ENCODE data around the gene DGKH. TPM values are rescaled to one million over a fixed set of nuclear protein-coding genes. Genes with fewer than 3 reads are reported as not detected.
"Not testable (repeated sequence)": the region's sequence is repeated elsewhere in the genome, so short reads cannot be mapped to it uniquely, and the experiment has no call there.

Gene DGKH
- total and polyA plus RNA-seq, 2 donors, result 3.4 to 36.4 TPM

GRCh38 chr13:42190529-42190928 is 142.1 kb downstream of the DGKH start:
- Histone ChIP-seq H3K4me1 (ENCODE audit: insufficient read depth) (no peaks in the 10 kb centered on the region), H3K4me3 (ENCODE audit: low read depth, low read length) (no peak overlapping the region), H3K27ac (ENCODE audit: low read depth) (no peak overlapping the region), H3K36me3 (ENCODE audit: insufficient read depth) (peaks cover 5% of the 10 kb centered on the region)
- WGBS, result 91% methylated on average over 1 of the region's 1 CpG
- no peak for DNase-seq (ENCODE audit: extremely low spot score)

GRCh38 chr13:42211704-42212464 is 163.4 kb downstream of the DGKH start:
- Histone ChIP-seq H3K36me3 (ENCODE audit: insufficient read depth) (peaks cover 4% of the 10 kb centered on the region), H3K4me1 (ENCODE audit: insufficient read depth) (no peaks in the 10 kb centered on the region), H3K4me3 (ENCODE audit: low read depth, low read length) (no peak overlapping the region), H3K27ac (ENCODE audit: low read depth) (no peak overlapping the region)
- WGBS, result 83% methylated on average over 5 of the region's 5 CpGs
- DNase-seq (ENCODE audit: extremely low spot score), result no peak

- no peak for DNase-seq (ENCODE audit: extremely low spot score)
- H3K27ac ChIP-seq (ENCODE audit: low read depth), result no peak overlapping the region
- no peaks in the 10 kb centered on the region for H3K4me1 ChIP-seq (ENCODE audit: insufficient read depth)
- 92% methylated on average over 4 of the region's 4 CpGs for WGBS
- no peak overlapping the region for H3K4me3 ChIP-seq (ENCODE audit: low read depth, low read length)
- H3K36me3 ChIP-seq (ENCODE audit: insufficient read depth), result peaks cover 2% of the 10 kb centered on the region
Observed at GRCh38 chr13:42214446-42214845, 166.0 kb downstream of the DGKH start.

- no peak for DNase-seq (ENCODE audit: extremely low spot score)
Observed at GRCh38 chr13:42215578-42216421, 167.4 kb downstream of the DGKH start.

GRCh38 chr13:42216422-42216735 is 167.9 kb downstream of the DGKH start:
- DNase-seq (ENCODE audit: extremely low spot score), result no peak
- Histone ChIP-seq H3K27ac (ENCODE audit: low read depth) (no peak overlapping the region), H3K4me3 (ENCODE audit: low read depth, low read length) (no peak overlapping the region), H3K36me3 (ENCODE audit: insufficient read depth) (peaks cover 1% of the 10 kb centered on the region), H3K4me1 (ENCODE audit: insufficient read depth) (no peaks in the 10 kb centered on the region)
- WGBS, result 86% methylated on average over 1 of the region's 1 CpG

More at GRCh38 chr13:42215578-42216421, 167.4 kb downstream of the DGKH start:
- WGBS, result 66% methylated on average over 6 of the region's 6 CpGs
- Histone ChIP-seq H3K4me3 (ENCODE audit: low read depth, low read length) (no peak overlapping the region), H3K27ac (ENCODE audit: low read depth) (no peak overlapping the region), H3K36me3 (ENCODE audit: insufficient read depth) (peaks cover 1% of the 10 kb centered on the region), H3K4me1 (ENCODE audit: insufficient read depth) (no peaks in the 10 kb centered on the region)

GRCh38 chr13:42218576-42218975 is 170.1 kb downstream of the DGKH start:
- Histone ChIP-seq H3K36me3 (ENCODE audit: insufficient read depth) (peaks cover 1% of the 10 kb centered on the region), H3K4me3 (ENCODE audit: low read depth, low read length) (no peak overlapping the region), H3K4me1 (ENCODE audit: insufficient read depth) (no peaks in the 10 kb centered on the region), H3K27ac (ENCODE audit: low read depth) (no peak overlapping the region)
- WGBS, result 97% methylated on average over 3 of the region's 3 CpGs
- no peak for DNase-seq (ENCODE audit: extremely low spot score)

- WGBS, result 95% methylated on average over 3 of the region's 3 CpGs
Observed at GRCh38 chr13:42219051-42219450, 170.6 kb downstream of the DGKH start.

GRCh38 chr13:42219876-42220275 is 171.4 kb downstream of the DGKH start:
- Histone ChIP-seq H3K4me3 (ENCODE audit: low read depth, low read length) (no peak overlapping the region), H3K4me1 (ENCODE audit: insufficient read depth) (no peaks in the 10 kb centered on the region), H3K27ac (ENCODE audit: low read depth) (no peak overlapping the region), H3K36me3 (ENCODE audit: insufficient read depth) (peaks cover 1% of the 10 kb centered on the region)
- WGBS, result 97% methylated on average over 1 of the region's 1 CpG
- DNase-seq (ENCODE audit: extremely low spot score), result no peak

More at GRCh38 chr13:42219051-42219450, 170.6 kb downstream of the DGKH start:
- no peaks in the 10 kb centered on the region for H3K4me1 ChIP-seq (ENCODE audit: insufficient read depth)
- H3K36me3 ChIP-seq (ENCODE audit: insufficient read depth), result peaks cover 1% of the 10 kb centered on the region
- no peak for DNase-seq (ENCODE audit: extremely low spot score)
- no peak overlapping the region for H3K4me3 ChIP-seq (ENCODE audit: low read depth, low read length)
- no peak overlapping the region for H3K27ac ChIP-seq (ENCODE audit: low read depth)

GRCh38 chr13:42221121-42221765 is 172.8 kb downstream of the DGKH start:
- no peak for DNase-seq (ENCODE audit: extremely low spot score)
- no peak overlapping the region for H3K27ac ChIP-seq (ENCODE audit: low read depth)
- H3K36me3 ChIP-seq (ENCODE audit: insufficient read depth), result peaks cover 1% of the 10 kb centered on the region
- no peak overlapping the region for H3K4me3 ChIP-seq (ENCODE audit: low read depth, low read length)
- WGBS, result 90% methylated on average over 4 of the region's 4 CpGs
- H3K4me1 ChIP-seq (ENCODE audit: insufficient read depth), result no peaks in the 10 kb centered on the region

- DNase-seq (ENCODE audit: extremely low spot score), result no peak
- WGBS, result 98% methylated on average over 4 of the region's 4 CpGs
- Histone ChIP-seq H3K4me3 (ENCODE audit: low read depth, low read length) (no peak overlapping the region), H3K27ac (ENCODE audit: low read depth) (no peak overlapping the region), H3K36me3 (ENCODE audit: insufficient read depth) (peaks cover 1% of the 10 kb centered on the region), H3K4me1 (ENCODE audit: insufficient read depth) (no peaks in the 10 kb centered on the region)
Observed at GRCh38 chr13:42223681-42224080, 175.2 kb downstream of the DGKH start.

- WGBS, result 97% methylated on average over 2 of the region's 2 CpGs
- Histone ChIP-seq H3K27ac (ENCODE audit: low read depth) (no peak overlapping the region), H3K4me1 (ENCODE audit: insufficient read depth) (peaks cover 1% of the 10 kb centered on the region), H3K4me3 (ENCODE audit: low read depth, low read length) (no peak overlapping the region), H3K36me3 (ENCODE audit: insufficient read depth) (peaks cover 3% of the 10 kb centered on the region)
- no peak for DNase-seq (ENCODE audit: extremely low spot score)
Observed at GRCh38 chr13:42225051-42225450, 176.6 kb downstream of the DGKH start.

- H3K4me3 ChIP-seq (ENCODE audit: low read depth, low read length); H3K4me1 ChIP-seq (ENCODE audit: insufficient read depth); H3K36me3 ChIP-seq (ENCODE audit: insufficient read depth); H3K27ac ChIP-seq (ENCODE audit: low read depth); DNase-seq (ENCODE audit: extremely low spot score): not testable (repeated sequence)
- WGBS, result 97% methylated on average over 5 of the region's 5 CpGs
Observed at GRCh38 chr13:42226759-42227158, 178.3 kb downstream of the DGKH start.

GRCh38 chr13:42228527-42228926 is 180.1 kb downstream of the DGKH start:
- H3K4me1 ChIP-seq (ENCODE audit: insufficient read depth), result peaks cover 1% of the 10 kb centered on the region
- peaks cover 2% of the 10 kb centered on the region for H3K36me3 ChIP-seq (ENCODE audit: insufficient read depth)
- H3K4me3 ChIP-seq (ENCODE audit: low read depth, low read length), result no peak overlapping the region
- H3K27ac ChIP-seq (ENCODE audit: low read depth), result no peak overlapping the region
- WGBS, result 92% methylated on average over 1 of the region's 1 CpG
- DNase-seq (ENCODE audit: extremely low spot score), result no peak

GRCh38 chr13:42229287-42229686 is 180.8 kb downstream of the DGKH start:
- Histone ChIP-seq H3K4me1 (ENCODE audit: insufficient read depth) (peaks cover 1% of the 10 kb centered on the region), H3K27ac (ENCODE audit: low read depth) (no peak overlapping the region), H3K36me3 (ENCODE audit: insufficient read depth) (peaks cover 4% of the 10 kb centered on the region), H3K4me3 (ENCODE audit: low read depth, low read length) (no peak overlapping the region)
- no peak for DNase-seq (ENCODE audit: extremely low spot score)
- WGBS, result 77% methylated on average over 3 of the region's 3 CpGs
